ENCODE measurements around the gene PARP8.

PARP8 gene

DNA sequence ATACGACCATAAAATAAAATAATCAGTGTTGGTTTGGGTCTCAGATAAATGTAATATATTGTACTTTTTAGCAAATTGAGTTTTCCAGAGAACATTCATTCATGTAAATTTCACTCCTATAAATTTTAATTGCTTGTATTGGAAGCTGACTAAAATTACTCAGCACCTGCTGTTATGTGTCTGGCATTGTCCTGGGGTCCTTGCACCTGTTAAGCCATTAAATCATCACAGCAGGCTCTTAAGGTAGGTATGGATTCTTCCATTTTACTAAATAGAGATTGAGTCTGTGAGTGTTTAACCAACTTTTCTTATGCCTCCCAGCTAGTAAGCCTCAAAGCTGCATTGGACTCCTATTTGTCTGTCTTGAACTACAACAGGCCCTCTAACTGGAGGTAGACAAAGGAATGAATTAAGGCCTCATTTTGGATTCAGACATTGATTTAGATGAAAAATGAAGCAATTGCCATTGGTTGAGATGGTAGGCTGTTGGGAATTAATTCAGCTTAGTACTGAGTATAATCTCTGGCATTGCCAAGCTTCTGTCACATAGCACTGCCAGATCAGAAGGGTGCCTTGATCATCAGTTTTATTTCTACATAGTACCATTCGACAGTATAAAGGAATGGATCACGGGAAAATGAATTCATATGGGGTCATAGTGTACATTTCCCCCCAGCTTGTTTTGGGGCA, 78.9 kb downstream of the PARP8 start:
- no peak for DNase-seq
- Histone ChIP-seq H3K4ac (ENCODE audit: low read depth in 1 of 2, low read length in 2 of 2) (no peak overlapping the region), H2BK120ac (ENCODE audit: low read depth, low read length) (no peak overlapping the region)

DNA sequence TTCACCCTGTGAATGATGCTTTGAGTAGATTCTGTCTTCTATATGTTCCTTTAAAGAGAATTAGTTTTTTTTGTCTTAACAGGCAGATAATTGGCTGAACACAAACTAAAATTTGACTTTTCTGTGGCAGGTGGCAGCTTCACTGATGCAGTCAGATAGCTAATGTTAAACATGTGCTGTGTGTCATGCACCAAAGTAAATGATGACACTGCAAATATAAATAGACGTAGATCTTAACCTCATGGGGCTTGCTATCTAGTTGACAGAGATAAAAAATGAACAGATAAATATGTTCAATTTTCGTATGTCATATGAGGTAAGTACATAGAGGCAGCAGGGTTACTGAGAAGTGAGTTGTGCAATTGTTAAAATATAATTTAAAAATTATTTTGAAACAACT, 82.7 kb downstream of the PARP8 start:
- no peak overlapping the region for H3K27ac ChIP-seq (ENCODE audit: low read length, poor library complexity, severe bottlenecking)
- H4K91ac ChIP-seq (ENCODE audit: low read length) = no peak overlapping the region
- no peak overlapping the region for H2AK5ac ChIP-seq (ENCODE audit: low read length, severe bottlenecking)
- no peak overlapping the region for H3K4me2 ChIP-seq (ENCODE audit: low read length, poor library complexity, severe bottlenecking)
- H3K18ac ChIP-seq (ENCODE audit: low read depth in 1 of 2, low read length in 2 of 2) = no peak overlapping the region
- no peak overlapping the region for H2BK5ac ChIP-seq (ENCODE audit: low read depth, low read length, poor library complexity, severe bottlenecking)
- no peak for DNase-seq
- no peak overlapping the region for H3K4me3 ChIP-seq (ENCODE audit: insufficient read depth in 1 of 2, low read depth in 1 of 2, low read length in 2 of 2)
- H2BK120ac ChIP-seq (ENCODE audit: low read depth, low read length) = no peak overlapping the region
- H2BK12ac ChIP-seq (ENCODE audit: low read length in 2 of 2) = no peak overlapping the region
- H2BK15ac ChIP-seq (ENCODE audit: low read depth, poor library complexity, severe bottlenecking) = no peak overlapping the region
- no peaks in the 10 kb centered on the region for H3K36me3 ChIP-seq (ENCODE audit: control insufficient read depth in 1 of 2, insufficient read depth in 2 of 2, low read depth in 1 of 2, low read length in 2 of 2)
- H3K27me3 ChIP-seq (ENCODE audit: control insufficient read depth in 1 of 2, insufficient read depth in 1 of 2, low read length in 2 of 2) = no peaks in the 10 kb centered on the region
- no peak overlapping the region for H4K8ac ChIP-seq (ENCODE audit: low read length)
- H3K4ac ChIP-seq (ENCODE audit: low read depth in 1 of 2, low read length in 2 of 2) = no peak overlapping the region
- no peaks in the 10 kb centered on the region for H3K9me3 ChIP-seq (ENCODE audit: control insufficient read depth, low read length)
- no peak overlapping the region for H2AFZ ChIP-seq (ENCODE audit: low read depth, low read length)
- H3K14ac ChIP-seq (ENCODE audit: low read length in 2 of 2) = no peak overlapping the region
- H3K4me1 ChIP-seq (ENCODE audit: control insufficient read depth, insufficient read depth, low read depth, low read length) = no peaks in the 10 kb centered on the region
- no peak overlapping the region for H3K23ac ChIP-seq (ENCODE audit: low read length in 2 of 2)
- WGBS = 82% methylated on average over 2 of the region's 2 CpGs
- no peak overlapping the region for H3K9ac ChIP-seq (ENCODE audit: low read length)
- peaks cover 3% of the 10 kb centered on the region for H3K79me1 ChIP-seq (replicated peaks; ENCODE audit: low read length, poor library complexity, severe bottlenecking)

More for the DNA sequence above, 78.9 kb downstream of the PARP8 start:
- Histone ChIP-seq H4K91ac (ENCODE audit: low read length) (no peak overlapping the region), H2AFZ (ENCODE audit: low read depth, low read length) (no peak overlapping the region), H3K9ac (ENCODE audit: low read length) (peak overlapping the region; percentile 80), H2BK12ac (ENCODE audit: low read length in 2 of 2) (no peak overlapping the region), H3K9me3 (ENCODE audit: control insufficient read depth, low read length) (no peaks in the 10 kb centered on the region), H2AK5ac (ENCODE audit: low read length, severe bottlenecking) (no peak overlapping the region), H3K4me3 (ENCODE audit: insufficient read depth in 1 of 2, low read depth in 1 of 2, low read length in 2 of 2) (peak overlapping the region in 1 of 2 experiments; percentile 77), H3K4me2 (ENCODE audit: low read length, poor library complexity, severe bottlenecking) (no peak overlapping the region), H3K27me3 (ENCODE audit: control insufficient read depth in 1 of 2, insufficient read depth in 1 of 2, low read length in 2 of 2) (no peaks in the 10 kb centered on the region), H3K14ac (ENCODE audit: low read length in 2 of 2) (no peak overlapping the region), H3K18ac (ENCODE audit: low read depth in 1 of 2, low read length in 2 of 2) (no peak overlapping the region), H3K4me1 (ENCODE audit: control insufficient read depth, insufficient read depth, low read depth, low read length) (no peaks in the 10 kb centered on the region), H3K23ac (ENCODE audit: low read length in 2 of 2) (no peak overlapping the region), H3K27ac (ENCODE audit: low read length, poor library complexity, severe bottlenecking) (no peak overlapping the region), H3K79me1 (replicated peaks; ENCODE audit: low read length, poor library complexity, severe bottlenecking) (peaks cover 10% of the 10 kb centered on the region), H2BK15ac (ENCODE audit: low read depth, poor library complexity, severe bottlenecking) (no peak overlapping the region), H3K36me3 (ENCODE audit: control insufficient read depth in 1 of 2, insufficient read depth in 2 of 2, low read depth in 1 of 2, low read length in 2 of 2) (no peaks in the 10 kb centered on the region), H2BK5ac (ENCODE audit: low read depth, low read length, poor library complexity, severe bottlenecking) (no peak overlapping the region), H4K8ac (ENCODE audit: low read length) (no peak overlapping the region)
- WGBS = 100% methylated on average over 2 of the region's 3 CpGs

DNA sequence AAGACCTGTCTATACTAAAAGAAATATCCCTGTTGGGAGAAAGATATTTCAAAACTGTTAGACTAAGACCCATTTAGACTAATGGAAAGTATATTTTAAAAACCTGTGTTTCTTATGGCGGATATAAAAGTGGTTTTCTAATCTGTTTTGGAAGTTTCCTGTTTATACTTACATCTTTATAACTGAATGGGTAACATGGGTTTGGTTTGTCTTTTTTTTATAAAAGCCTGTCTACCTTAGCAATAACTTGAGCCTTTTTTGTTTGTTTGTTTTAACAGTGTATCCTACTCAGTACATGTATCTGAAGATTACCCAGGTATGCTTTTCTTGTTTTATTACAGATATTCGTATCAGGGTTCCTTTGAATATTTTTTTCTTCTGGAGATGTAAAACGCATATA, 83.4 kb downstream of the PARP8 start:
- Histone ChIP-seq H3K4me1 (ENCODE audit: control insufficient read depth, insufficient read depth, low read depth, low read length) (no peaks in the 10 kb centered on the region), H3K23ac (ENCODE audit: low read length in 2 of 2) (no peak overlapping the region)

GRCh38 chr5:50751064-50751657, 84.7 kb downstream of the PARP8 start:
- Histone ChIP-seq H2AK5ac (ENCODE audit: low read length, severe bottlenecking) (no peak overlapping the region), H3K79me1 (replicated peaks; ENCODE audit: low read length, poor library complexity, severe bottlenecking) (peaks cover 3% of the 10 kb centered on the region), H3K18ac (ENCODE audit: low read depth in 1 of 2, low read length in 2 of 2) (no peak overlapping the region), H3K4ac (ENCODE audit: low read depth in 1 of 2, low read length in 2 of 2) (no peak overlapping the region), H2AFZ (ENCODE audit: low read depth, low read length) (no peak overlapping the region), H2BK120ac (ENCODE audit: low read depth, low read length) (no peak overlapping the region), H2BK12ac (ENCODE audit: low read length in 2 of 2) (no peak overlapping the region), H3K4me3 (ENCODE audit: insufficient read depth in 1 of 2, low read depth in 1 of 2, low read length in 2 of 2) (no peak overlapping the region), H4K8ac (ENCODE audit: low read length) (no peak overlapping the region), H4K91ac (ENCODE audit: low read length) (no peak overlapping the region), H3K4me1 (ENCODE audit: control insufficient read depth, insufficient read depth, low read depth, low read length) (no peaks in the 10 kb centered on the region), H3K36me3 (ENCODE audit: control insufficient read depth in 1 of 2, insufficient read depth in 2 of 2, low read depth in 1 of 2, low read length in 2 of 2) (no peaks in the 10 kb centered on the region), H2BK5ac (ENCODE audit: low read depth, low read length, poor library complexity, severe bottlenecking) (no peak overlapping the region), H3K9me3 (ENCODE audit: control insufficient read depth, low read length) (no peaks in the 10 kb centered on the region), H3K14ac (ENCODE audit: low read length in 2 of 2) (no peak overlapping the region), H3K27me3 (ENCODE audit: control insufficient read depth in 1 of 2, insufficient read depth in 1 of 2, low read length in 2 of 2) (no peaks in the 10 kb centered on the region), H3K9ac (ENCODE audit: low read length) (no peak overlapping the region), H3K23ac (ENCODE audit: low read length in 2 of 2) (no peak overlapping the region), H2BK15ac (ENCODE audit: low read depth, poor library complexity, severe bottlenecking) (no peak overlapping the region), H3K27ac (ENCODE audit: low read length, poor library complexity, severe bottlenecking) (no peak overlapping the region), H3K4me2 (ENCODE audit: low read length, poor library complexity, severe bottlenecking) (no peak overlapping the region)
- WGBS = 82% methylated on average over 2 of the region's 5 CpGs
- DNase-seq = peak; percentile 69

More for the DNA sequence above, 83.4 kb downstream of the PARP8 start:
- Histone ChIP-seq H2BK15ac (ENCODE audit: low read depth, poor library complexity, severe bottlenecking) (no peak overlapping the region), H3K27ac (ENCODE audit: low read length, poor library complexity, severe bottlenecking) (no peak overlapping the region), H4K91ac (ENCODE audit: low read length) (no peak overlapping the region), H2BK12ac (ENCODE audit: low read length in 2 of 2) (no peak overlapping the region), H3K18ac (ENCODE audit: low read depth in 1 of 2, low read length in 2 of 2) (no peak overlapping the region), H3K14ac (ENCODE audit: low read length in 2 of 2) (no peak overlapping the region), H2BK120ac (ENCODE audit: low read depth, low read length) (no peak overlapping the region), H3K36me3 (ENCODE audit: control insufficient read depth in 1 of 2, insufficient read depth in 2 of 2, low read depth in 1 of 2, low read length in 2 of 2) (no peaks in the 10 kb centered on the region), H2AFZ (ENCODE audit: low read depth, low read length) (no peak overlapping the region), H2AK5ac (ENCODE audit: low read length, severe bottlenecking) (no peak overlapping the region), H2BK5ac (ENCODE audit: low read depth, low read length, poor library complexity, severe bottlenecking) (no peak overlapping the region), H3K4me3 (ENCODE audit: insufficient read depth in 1 of 2, low read depth in 1 of 2, low read length in 2 of 2) (no peak overlapping the region), H3K4me2 (ENCODE audit: low read length, poor library complexity, severe bottlenecking) (no peak overlapping the region), H3K9me3 (ENCODE audit: control insufficient read depth, low read length) (no peaks in the 10 kb centered on the region), H3K4ac (ENCODE audit: low read depth in 1 of 2, low read length in 2 of 2) (no peak overlapping the region), H3K79me1 (replicated peaks; ENCODE audit: low read length, poor library complexity, severe bottlenecking) (peaks cover 3% of the 10 kb centered on the region), H3K9ac (ENCODE audit: low read length) (no peak overlapping the region), H3K27me3 (ENCODE audit: control insufficient read depth in 1 of 2, insufficient read depth in 1 of 2, low read length in 2 of 2) (no peaks in the 10 kb centered on the region), H4K8ac (ENCODE audit: low read length) (no peak overlapping the region)
- WGBS = 80% methylated on average over 2 of the region's 3 CpGs
- DNase-seq = no peak

Measured in mesenchymal stem cell (in vitro differentiated cells and primary cell).